Ishikawa (cell line): ENCODE measurements around the gene FUT1.

ENCODE experiments used
- CEBPB ChIP-seq: IDR thresholded peaks from 2 replicates; pipeline ENCODE4 v1.6.1; 2012
- EP300 ChIP-seq: IDR thresholded peaks from 2 replicates; pipeline ENCODE4 v1.6.1; 2012; ENCODE audit warnings: borderline replicate concordance
- FOXM1 ChIP-seq: IDR thresholded peaks from 2 replicates; pipeline ENCODE4 v1.6.1; 2012; ENCODE audit warnings: low read depth, borderline replicate concordance
- RAD21 ChIP-seq: IDR thresholded peaks from 2 replicates; pipeline ENCODE4 v1.6.1; 2012; ENCODE audit warnings: low read depth
- REST ChIP-seq: IDR thresholded peaks from 2 replicates; pipeline ENCODE4 v1.6.1; 2012; ENCODE audit warnings: low read depth, mild to moderate bottlenecking
- TAF1 ChIP-seq: IDR thresholded peaks from 2 replicates; pipeline ENCODE4 v1.6.1; 2012; ENCODE audit warnings: low read depth, mild to moderate bottlenecking
- USF1 ChIP-seq: IDR thresholded peaks from 2 replicates; pipeline ENCODE4 v1.6.1; 2012
- YY1 ChIP-seq: IDR thresholded peaks from 2 replicates; pipeline ENCODE4 v1.6.1; 2012; ENCODE audit warnings: low read depth
- ZBTB7A ChIP-seq: IDR thresholded peaks from 2 replicates; pipeline ENCODE4 v1.6.1; 2012; ENCODE audit warnings: low read depth

- TF ChIP-seq TAF1 (no peak), EP300 (no peak), REST (no peak), FOXM1 (no peak), YY1 (no peak), USF1 (no peak), RAD21 (no peak), CEBPB (no peak), ZBTB7A (no peak)
Measured at GRCh38 chr19:48703316-48703715, 49.1 kb downstream of the FUT1 start.
